A549 treated with ZK216348 at 1 μM for 4 hours (cell line): ENCODE measurements around the gene KCNMB1. TPM values are rescaled to one million over a fixed set of nuclear protein-coding genes. Genes with fewer than 3 reads are reported as not detected.

ENCODE experiments used
- total RNA-seq: library from RNA; stranded (reverse); fragments of 200-300 nt; extraction: Qiagen RNA extraction; gene quantifications from 5 replicates; pipeline ENCODE4 v1.2.3, GENCODE V29; 2022; ENCODE audit warnings: low read depth

The KCNMB1 gene
- not detected in 5 replicates for total RNA-seq

DNA sequence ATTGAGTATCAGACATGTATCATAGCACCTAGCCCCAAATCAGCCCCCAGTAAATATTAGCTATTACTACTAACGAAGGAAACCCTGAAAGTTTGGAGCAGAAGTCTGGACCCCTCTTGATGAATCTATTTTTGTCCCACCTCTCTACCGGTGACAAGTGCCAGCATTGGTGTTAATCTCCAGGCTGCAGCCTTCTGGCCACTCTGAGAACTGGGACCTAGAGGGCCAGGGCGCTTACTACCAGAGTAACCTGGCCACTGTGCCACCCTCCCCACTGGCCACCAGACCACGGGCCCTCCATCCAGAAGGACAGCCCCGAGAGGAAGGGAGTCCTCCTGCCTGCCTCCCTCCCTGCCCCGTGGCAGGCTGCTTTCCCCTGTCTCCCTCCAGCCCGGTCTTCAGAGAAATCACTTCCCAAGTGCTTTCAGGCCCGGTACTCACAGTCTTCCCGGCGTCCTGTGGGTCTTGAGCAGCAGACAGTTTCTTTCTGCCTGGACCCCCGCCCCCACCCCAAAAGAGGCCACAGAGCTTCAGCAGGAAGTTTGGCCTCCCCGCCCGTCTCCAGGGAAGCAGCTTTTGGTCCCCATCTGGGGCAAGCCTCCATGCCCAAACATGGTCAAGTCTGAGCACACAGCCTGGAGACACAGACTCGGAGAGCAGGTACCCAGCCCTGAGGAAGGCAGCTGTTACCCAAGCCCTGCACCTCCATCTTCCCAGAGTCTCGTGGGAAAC, at the start of gene KCNMB1:
TSS of gene KCNMB1 (minus strand) at position 550 of the 732 bp plus-strand sequence. CDS start 3,920 bp downstream, outside the sequence.

Other genes starting within 250 kb of the KCNMB1 start
- not detected in 5 replicates for gene C5orf58, start 156.4 kb downstream of the KCNMB1 start, total RNA-seq
- gene LCP2, start 91.6 kb downstream of the KCNMB1 start, total RNA-seq, result not detected in 5 replicates
- not detected in 5 replicates for gene KCNIP1, start 114.7 kb upstream of the KCNMB1 start, total RNA-seq